ENCODE data around the gene ULK1. TPM values are rescaled to one million over a fixed set of nuclear protein-coding genes. Genes with fewer than 3 reads are reported as not detected.

Gene ULK1
- total and polyA plus RNA-seq, 2 donors (not counting 1 experiment from before 2014, with no cell fraction given): 3.3 to 14.9 TPM

- Histone ChIP-seq H3K4me1 (ENCODE audit: control insufficient read depth, extremely low read depth, insufficient read depth, low read length) (no peaks in the 10 kb centered on the region), H3K4me3 (replicated peaks in 1 of 4; ENCODE audit: control extremely low read depth in 1 of 4, insufficient read depth in 1 of 4, low read depth in 3 of 4, low read length in 4 of 4) (no peak overlapping the region), H2AFZ (ENCODE audit: low read length) (no peak overlapping the region), H3K27ac (ENCODE audit: insufficient read depth, low read length) (no peak overlapping the region), H3K9ac (ENCODE audit: insufficient read depth, low read length) (no peak overlapping the region), H4K20me1 (ENCODE audit: control insufficient read depth, extremely low read depth, insufficient read depth, low read length) (no peaks in the 10 kb centered on the region), H3K27me3 (ENCODE audit: control insufficient read depth, insufficient read depth, low read length) (no peaks in the 10 kb centered on the region), H3K36me3 (ENCODE audit: control insufficient read depth, insufficient read depth, low read length) (no peaks in the 10 kb centered on the region), H3K4me2 (ENCODE audit: extremely low read depth, insufficient read depth, low read length) (no peak overlapping the region), H3K9me3 (ENCODE audit: control insufficient read depth, insufficient read depth, low read depth, low read length) (no peaks in the 10 kb centered on the region), H3K79me2 (ENCODE audit: control insufficient read depth, insufficient read depth, low read length) (peaks cover 54% of the 10 kb centered on the region)
- no peak for DNase-seq (ENCODE audit: low read depth in 2 of 2)
- TF ChIP-seq CTCF (conservative IDR thresholded peaks at IDR 0.05 in 1 of 2, IDR thresholded peaks at IDR 0.05 in 1 of 2; ENCODE audit: low read depth in 1 of 2, low read length in 2 of 2) (no peak), EZH2 (IDR thresholded peaks at IDR 0.05; ENCODE audit: low read length, missing control alignments) (no peak)
Measured at GRCh38 chr12:131971226-131971625, 76.8 kb downstream of the ULK1 start.

Other genes with a start within 250 kb of the ULK1 start
- 18.7 and 23.3 TPM in 2 replicates for gene SFSWAP, start 183.5 kb upstream of the ULK1 start, total RNA-seq
- gene SFSWAP, start 183.5 kb upstream of the ULK1 start, polyA plus RNA-seq: 9.9 and 13.9 TPM in 2 replicates
- gene MMP17, start 66.2 kb upstream of the ULK1 start, total RNA-seq: 10.8 and 13.5 TPM in 2 replicates
- gene MMP17, start 66.2 kb upstream of the ULK1 start, polyA plus RNA-seq: 3.2 and 5.2 TPM in 2 replicates
- 7.2 and 10.1 TPM in 2 replicates for gene PUS1, start 34.7 kb downstream of the ULK1 start, total RNA-seq
- gene PUS1, start 34.7 kb downstream of the ULK1 start, polyA plus RNA-seq: 8.3 and 13.7 TPM in 2 replicates
- gene EP400, start 55.3 kb downstream of the ULK1 start, total RNA-seq: 8.0 and 12.4 TPM in 2 replicates
- 3.4 and 6.2 TPM in 2 replicates for gene EP400, start 55.3 kb downstream of the ULK1 start, polyA plus RNA-seq
- 7.2 and 7.4 TPM in 2 replicates for gene DDX51, start 249.7 kb downstream of the ULK1 start, total RNA-seq
- 3.7 and 7.0 TPM in 2 replicates for gene DDX51, start 249.7 kb downstream of the ULK1 start, polyA plus RNA-seq
- 5.6 and 6.8 TPM in 2 replicates for gene NOC4L, start 249.8 kb downstream of the ULK1 start, total RNA-seq
- 3.0 and 5.8 TPM in 2 replicates for gene NOC4L, start 249.8 kb downstream of the ULK1 start, polyA plus RNA-seq